CD4-positive, alpha-beta T cell treated with Interleukin-4 for 4 hours (primary cell): ENCODE measurements around the gene REPIN1.
A peak's percentile ranks its signal among the peaks of the same experiment; 100 is the strongest.
"Not testable (repeated sequence)": the region's sequence is repeated elsewhere in the genome, so short reads cannot be mapped to it uniquely, and the experiment has no call there.

Experiments
- DNase-seq: peaks from one replicate; pipeline ENCODE4 v3.0.0-alpha.2; 2020

Gene REPIN1

GRCh38 chr7:150378115-150378852 lies 9.7 kb downstream of the REPIN1 start:
- DNase-seq: peak; percentile 60

GRCh38 chr7:150378853-150379440 lies 10.3 kb downstream of the REPIN1 start, which contains the start of gene ZNF775:
TSS of gene ZNF775 (plus strand) at chr7:150379330. CDS start at chr7:150388471, 9,141 bp downstream.
- peak; percentile 93 for DNase-seq

- no peak for DNase-seq
These were observed 11.1 kb downstream of the REPIN1 start for GRCh38 chr7:150379441-150380379.

GRCh38 chr7:150380463-150380862 lies 11.8 kb downstream of the REPIN1 start:
- DNase-seq: no peak

GRCh38 chr7:150381096-150381495 lies 12.5 kb downstream of the REPIN1 start:
- DNase-seq: no peak

- no peak for DNase-seq
These were observed 13.1 kb downstream of the REPIN1 start for GRCh38 chr7:150381785-150382122.

- DNase-seq: no peak
These were observed 13.7 kb downstream of the REPIN1 start for GRCh38 chr7:150382123-150382843.

- no peak for DNase-seq
These were observed 14.2 kb downstream of the REPIN1 start for GRCh38 chr7:150382844-150383225.

GRCh38 chr7:150383710-150384397 lies 15.2 kb downstream of the REPIN1 start:
- no peak for DNase-seq

- no peak for DNase-seq
These were observed 16.0 kb downstream of the REPIN1 start for GRCh38 chr7:150384406-150385301.

- no peak for DNase-seq
These were observed 16.7 kb downstream of the REPIN1 start for GRCh38 chr7:150385302-150385723.

GRCh38 chr7:150385884-150386283 lies 17.3 kb downstream of the REPIN1 start:
- not testable (repeated sequence) for DNase-seq

GRCh38 chr7:150388306-150388705 lies 19.7 kb downstream of the REPIN1 start:
- DNase-seq: no peak

- no peak for DNase-seq
These were observed 20.3 kb downstream of the REPIN1 start for GRCh38 chr7:150388709-150389531.

GRCh38 chr7:150389532-150389816 lies 20.9 kb downstream of the REPIN1 start:
- no peak for DNase-seq

GRCh38 chr7:150390205-150390604 lies 21.6 kb downstream of the REPIN1 start:
- DNase-seq: no peak

GRCh38 chr7:150393325-150393724 lies 24.7 kb downstream of the REPIN1 start:
- DNase-seq: no peak

GRCh38 chr7:150396426-150396825 lies 27.8 kb downstream of the REPIN1 start:
- no peak for DNase-seq

- no peak for DNase-seq
These were observed 28.2 kb downstream of the REPIN1 start for GRCh38 chr7:150396851-150397260.

- no peak for DNase-seq
These were observed 28.9 kb downstream of the REPIN1 start for GRCh38 chr7:150397346-150398107.
